PFSK-1 (cell line): ENCODE data around the gene KCNJ4.
A peak's percentile ranks its signal among the peaks of the same experiment; 100 is the strongest.

Experiments
- FOXP2 ChIP-seq: optimal IDR thresholded peaks from 2 replicates; pipeline ENCODE3; 2011; ENCODE audit warnings: borderline replicate concordance, control low read depth, inconsistent platforms; ENCODE audit not compliant: insufficient read depth; ENCODE audit errors: extremely low read length, extremely low read depth
- POLR2AphosphoS5 ChIP-seq: IDR thresholded peaks from 2 replicates; pipeline ENCODE4 v1.6.1; 2012; ENCODE audit warnings: low read depth, mild to moderate bottlenecking, control low read depth, low read length, moderate library complexity
- REST ChIP-seq, 2 experiments: IDR thresholded peaks; 2 replicates each; pipeline versions ENCODE4 v1.6.1 to v1.8.0; 2011 to 2012; ENCODE audit warnings: low read depth in 2 of 2, low read length in 2 of 2, control low read depth in 1 of 2, inconsistent platforms in 1 of 2, mild to moderate bottlenecking in 1 of 2, moderate library complexity in 1 of 2; ENCODE audit not compliant: insufficient read depth in 1 of 2
- SIN3A ChIP-seq: IDR thresholded peaks from 2 replicates; pipeline ENCODE4 v1.6.1; 2012; ENCODE audit warnings: mild to moderate bottlenecking, low read length, moderate library complexity, borderline replicate concordance; ENCODE audit not compliant: insufficient read depth
- TAF1 ChIP-seq: IDR thresholded peaks from 2 replicates; pipeline ENCODE4 v1.6.1; 2012; ENCODE audit warnings: low read length, control low read depth, borderline replicate concordance; ENCODE audit not compliant: insufficient read depth

Gene KCNJ4

GRCh38 chr22:38456272-38456835 lies 1.4 kb upstream of the KCNJ4 start:
- TF ChIP-seq SIN3A (no peak), TAF1 (no peak), REST (IDR thresholded peaks at IDR 0.05; ENCODE audit: insufficient read depth in 1 of 2, low read depth in 2 of 2, low read length in 2 of 2) (no peak), POLR2AphosphoS5 (no peak), FOXP2 (no peak)

- TF ChIP-seq TAF1 (0 out of 2 replicates have a peak, but pooled peaks have one; percentile 33), REST (IDR thresholded peaks at IDR 0.05; ENCODE audit: insufficient read depth in 1 of 2, low read depth in 2 of 2, low read length in 2 of 2) (no peak)
Measured at GRCh38 chr22:38455530-38456271, 702 bp upstream of the KCNJ4 start.

- no peak for TF ChIP-seq FOXP2
- no peak for TF ChIP-seq SIN3A
- TF ChIP-seq TAF1 = no peak
- no peak for TF ChIP-seq REST (IDR thresholded peaks at IDR 0.05; ENCODE audit: insufficient read depth in 1 of 2, low read depth in 2 of 2, low read length in 2 of 2)
- TF ChIP-seq POLR2AphosphoS5 = no peak
Measured at GRCh38 chr22:38454353-38455075, 485 bp downstream of the KCNJ4 start.

GRCh38 chr22:38453996-38454352 lies 1.0 kb downstream of the KCNJ4 start:
- TF ChIP-seq TAF1 (no peak), POLR2AphosphoS5 (no peak), SIN3A (no peak), REST (IDR thresholded peaks at IDR 0.05; ENCODE audit: insufficient read depth in 1 of 2, low read depth in 2 of 2, low read length in 2 of 2) (no peak), FOXP2 (no peak)
